SHP77 (cell line): ENCODE measurements around the gene STK32B.

Source experiments
- DNase-seq, 2 experiments: peaks; one replicate each; lab custom pipeline; 2025; lab: John Stamatoyannopoulos, UW

The STK32B gene

GRCh38 chr4:5124876-5125275, 73.6 kb downstream of the STK32B start:
- DNase-seq: peak in 1 of 2 experiments; percentile 2

- peak; percentile 37 to 55 for DNase-seq
These were observed 74.0 kb downstream of the STK32B start for GRCh38 chr4:5125321-5125720.

- DNase-seq: no peak
These were observed 75.0 kb downstream of the STK32B start for GRCh38 chr4:5126231-5126630.

- DNase-seq: no peak
These were observed 75.6 kb downstream of the STK32B start for GRCh38 chr4:5126857-5127256.

- no peak for DNase-seq
These were observed 76.3 kb downstream of the STK32B start for GRCh38 chr4:5127556-5127955.

- no peak for DNase-seq
These were observed 77.3 kb downstream of the STK32B start for GRCh38 chr4:5128569-5128968.

GRCh38 chr4:5133201-5133600, 81.9 kb downstream of the STK32B start:
- DNase-seq: no peak

- no peak for DNase-seq
These were observed 82.8 kb downstream of the STK32B start for GRCh38 chr4:5133933-5134594.

GRCh38 chr4:5134620-5135019, 83.3 kb downstream of the STK32B start:
- DNase-seq: no peak

- no peak for DNase-seq
These were observed 85.9 kb downstream of the STK32B start for GRCh38 chr4:5137226-5137625.

- no peak for DNase-seq
These were observed 86.6 kb downstream of the STK32B start for GRCh38 chr4:5137927-5138326.

GRCh38 chr4:5138389-5138788, 87.1 kb downstream of the STK32B start:
- no peak for DNase-seq

- DNase-seq: no peak
These were observed 87.9 kb downstream of the STK32B start for GRCh38 chr4:5139141-5139540.

- no peak for DNase-seq
These were observed 90.5 kb downstream of the STK32B start for GRCh38 chr4:5141802-5142201.

- DNase-seq: no peak
These were observed 91.4 kb downstream of the STK32B start for GRCh38 chr4:5142726-5143125.

- no peak for DNase-seq
These were observed 92.1 kb downstream of the STK32B start for GRCh38 chr4:5143306-5143861.

GRCh38 chr4:5143940-5144339, 92.7 kb downstream of the STK32B start:
- no peak for DNase-seq

GRCh38 chr4:5144384-5144783, 93.1 kb downstream of the STK32B start:
- DNase-seq: no peak

- no peak for DNase-seq
These were observed 95.0 kb downstream of the STK32B start for GRCh38 chr4:5146248-5146647.

- no peak for DNase-seq
These were observed 101.2 kb downstream of the STK32B start for GRCh38 chr4:5152521-5152920.

- no peak for DNase-seq
These were observed 105.4 kb downstream of the STK32B start for GRCh38 chr4:5156682-5157081.

GRCh38 chr4:5157791-5158770, 106.8 kb downstream of the STK32B start:
- no peak for DNase-seq

GRCh38 chr4:5158825-5159224, 107.5 kb downstream of the STK32B start:
- DNase-seq: no peak
